ENCODE measurements around the gene VMAC.
A peak's percentile ranks its signal among the peaks of the same experiment; 100 is the strongest.
"Not testable (repeated sequence)": the region's sequence is repeated elsewhere in the genome, so short reads cannot be mapped to it uniquely, and the experiment has no call there.

The VMAC gene

DNA sequence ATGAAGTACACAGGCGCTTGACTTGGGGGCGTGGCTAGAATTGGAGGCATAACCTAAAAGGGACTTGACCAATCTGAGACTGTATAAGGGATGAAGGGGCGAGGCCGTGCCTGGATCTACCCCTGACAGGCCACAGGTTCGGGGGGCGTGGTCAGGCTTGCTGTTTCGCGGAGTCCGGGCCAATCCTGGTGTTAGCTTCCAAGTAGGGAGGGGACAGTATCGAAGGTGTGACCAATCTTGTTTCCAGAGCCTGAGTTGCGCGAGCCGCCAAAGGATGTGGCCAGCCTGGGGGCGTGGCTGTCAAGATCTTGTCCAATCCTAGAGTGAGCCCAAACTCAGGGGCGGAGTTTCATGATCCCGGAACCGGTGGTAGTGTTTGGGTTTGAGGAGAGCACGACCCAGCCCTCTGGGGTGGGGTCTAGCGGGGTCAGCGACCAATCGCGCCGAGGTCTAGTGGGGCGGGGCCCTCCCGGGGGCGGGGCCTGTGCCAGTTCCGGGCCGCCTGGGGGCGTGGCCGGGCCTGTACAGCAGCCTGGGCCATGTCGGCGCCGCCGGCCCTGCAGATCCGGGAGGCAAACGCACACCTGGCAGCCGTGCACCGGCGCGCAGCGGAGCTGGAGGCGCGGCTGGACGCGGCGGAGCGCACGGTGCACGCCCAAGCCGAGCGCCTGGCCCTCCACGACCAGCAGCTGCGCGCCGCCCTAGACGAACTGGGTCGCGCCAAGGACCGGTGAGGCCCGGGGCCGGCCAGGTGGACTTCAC, at the start of gene VMAC:
Gene VMAC (plus strand): TSS at position 521 of the 762 bp plus-strand sequence. CDS start 19 bp downstream, at position 540.
- FAIRE-seq, result peak; percentile 98

GRCh38 chr19:5855151-5855550, 49.5 kb upstream of the VMAC start:
- not testable (repeated sequence) for FAIRE-seq

GRCh38 chr19:5857203-5858081, 47.2 kb upstream of the VMAC start:
- FAIRE-seq, result no peak

DNA sequence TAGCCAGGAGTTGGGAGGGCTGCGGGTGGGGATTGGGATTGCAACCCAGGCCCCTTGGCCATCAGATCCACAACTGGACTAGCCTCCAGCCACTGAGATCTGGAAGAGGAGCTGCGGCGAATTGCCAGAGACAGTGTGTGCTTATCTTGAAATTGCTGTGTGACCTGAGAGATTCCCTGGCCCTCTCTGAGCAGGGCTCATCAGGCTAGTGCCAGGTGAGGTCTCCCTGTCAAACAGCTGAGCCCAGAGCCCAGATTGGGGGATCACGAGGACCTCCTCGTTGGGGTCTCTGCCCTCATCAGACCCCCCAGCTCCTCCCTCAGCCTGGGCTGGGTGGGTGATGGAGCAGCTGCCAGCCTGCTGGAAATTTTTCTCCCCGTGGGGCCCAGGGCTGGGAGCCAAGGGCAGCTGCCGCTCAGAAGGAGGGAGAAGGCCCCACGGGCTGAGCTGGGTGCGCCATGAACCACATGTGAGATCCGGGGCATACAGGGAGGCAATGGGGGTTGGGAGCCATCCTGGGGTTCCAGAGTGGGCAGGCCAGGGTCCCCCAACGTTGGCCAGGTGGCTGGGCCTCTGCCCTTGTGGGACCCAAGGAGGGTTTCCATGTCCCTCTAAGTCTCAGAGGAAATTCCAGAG, 41.5 kb upstream of the VMAC start:
- no peak for FAIRE-seq

DNA sequence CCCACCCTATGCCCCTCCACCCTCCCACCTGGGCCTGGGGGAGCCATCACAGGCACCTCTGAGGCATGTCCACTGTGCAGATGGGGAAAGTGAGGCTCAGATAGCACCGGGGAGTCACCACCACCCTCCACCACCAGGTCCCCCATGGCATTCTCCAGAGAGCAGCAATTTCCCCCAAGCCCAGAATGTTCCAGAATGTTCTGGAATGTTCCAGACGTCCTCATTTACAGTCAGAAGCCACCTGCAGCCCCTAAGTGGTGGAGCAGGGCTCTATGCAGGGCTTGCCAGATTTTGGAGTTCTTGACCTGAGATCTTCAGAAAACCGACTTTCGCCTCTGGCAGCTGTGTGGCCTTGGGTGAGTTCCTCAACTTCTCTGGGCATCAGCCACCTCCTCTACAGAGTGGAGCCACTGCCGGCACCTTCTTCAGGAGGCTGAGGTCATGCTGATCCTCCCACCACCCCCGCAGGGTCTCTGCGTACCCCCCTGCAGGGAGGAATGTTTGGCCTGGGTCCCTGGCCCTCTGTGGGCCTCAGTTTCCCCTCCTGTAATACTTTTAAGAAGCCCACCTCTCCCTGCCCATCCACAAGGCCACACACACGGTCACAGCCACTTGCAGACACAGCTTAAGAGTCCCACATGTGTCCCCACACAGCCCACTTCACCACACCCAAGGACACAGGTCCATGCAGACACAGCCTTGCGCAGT, 40.5 kb upstream of the VMAC start:
- FAIRE-seq, result no peak

GRCh38 chr19:5864725-5865486, 39.8 kb upstream of the VMAC start:
- no peak for FAIRE-seq

- FAIRE-seq, result no peak
These were observed 38.9 kb upstream of the VMAC start for GRCh38 chr19:5865772-5866171.

DNA sequence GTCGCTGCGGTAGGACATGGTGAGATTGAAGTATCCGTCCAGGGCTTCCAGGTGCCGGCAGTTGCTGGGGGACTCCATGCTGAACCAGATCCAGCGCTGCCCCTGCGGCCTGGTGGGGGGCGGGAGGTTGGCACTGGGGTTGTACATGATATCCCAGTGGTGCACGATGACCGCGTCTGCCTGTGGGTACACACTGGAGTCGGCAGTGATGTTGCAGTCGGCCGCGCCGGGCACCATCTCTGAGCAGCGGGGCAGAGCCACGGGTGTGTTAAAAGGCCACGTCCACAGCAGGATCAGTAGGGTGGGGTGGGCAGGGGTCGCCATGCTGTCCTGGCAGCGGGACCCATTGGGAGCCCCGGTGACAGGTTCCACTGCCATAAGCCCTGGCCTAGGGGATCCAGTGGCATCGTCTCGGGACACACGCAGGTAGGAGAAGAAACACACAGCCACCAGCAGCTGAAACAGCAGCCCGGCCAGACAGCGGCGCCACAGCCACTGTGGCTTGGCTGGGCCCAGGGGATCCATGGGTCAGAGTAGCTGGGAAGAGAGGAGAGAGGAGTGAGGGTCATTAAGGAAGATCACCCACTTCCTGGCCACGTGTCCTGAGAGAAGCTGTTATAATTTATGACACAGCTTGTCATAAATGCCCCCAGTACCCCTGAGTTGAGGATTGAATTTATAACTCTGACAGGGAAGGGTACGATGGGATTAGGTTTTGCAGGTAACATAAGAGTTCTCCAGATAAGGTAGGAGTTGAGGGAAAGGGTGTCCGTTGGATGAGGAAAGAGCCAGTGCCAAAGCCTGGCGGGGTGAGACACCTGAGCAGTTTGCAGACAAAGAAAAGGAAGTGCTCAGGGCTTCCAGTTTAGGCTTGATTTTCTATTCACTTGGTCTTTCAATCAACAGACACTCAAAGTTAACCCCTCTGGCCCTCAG, 37.2 kb upstream of the VMAC start:
- no peak for FAIRE-seq

GRCh38 chr19:5870986-5871394, 33.7 kb upstream of the VMAC start:
- FAIRE-seq, result no peak

DNA sequence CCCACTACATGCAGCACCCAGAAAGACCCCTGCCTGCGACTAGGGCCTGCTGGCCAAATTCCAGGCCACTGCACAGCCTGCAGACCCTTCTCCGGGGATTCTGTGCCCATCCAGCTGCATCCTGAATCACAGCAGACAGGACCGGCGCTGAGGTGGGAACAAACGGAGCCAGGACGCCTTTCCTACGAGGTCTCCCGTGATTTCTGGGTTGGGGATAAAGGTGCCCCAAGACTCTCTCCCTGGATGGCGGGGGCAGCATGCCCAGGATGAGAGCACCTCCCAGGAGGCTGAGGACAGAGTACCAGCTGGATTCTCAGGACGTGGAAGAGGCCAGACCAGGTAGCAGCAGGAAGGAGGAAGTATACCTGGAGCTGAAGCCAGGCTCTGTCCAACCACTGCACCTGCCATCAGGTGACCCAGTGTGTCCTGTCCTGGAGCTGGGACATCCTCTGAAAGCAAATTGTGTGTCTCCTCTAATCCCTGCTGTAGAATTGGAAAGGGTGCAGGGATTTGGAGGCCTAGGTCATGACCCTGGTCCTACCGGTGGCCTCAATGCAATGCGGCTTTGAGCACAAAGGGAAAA, 31.0 kb upstream of the VMAC start:
- no peak for FAIRE-seq

DNA sequence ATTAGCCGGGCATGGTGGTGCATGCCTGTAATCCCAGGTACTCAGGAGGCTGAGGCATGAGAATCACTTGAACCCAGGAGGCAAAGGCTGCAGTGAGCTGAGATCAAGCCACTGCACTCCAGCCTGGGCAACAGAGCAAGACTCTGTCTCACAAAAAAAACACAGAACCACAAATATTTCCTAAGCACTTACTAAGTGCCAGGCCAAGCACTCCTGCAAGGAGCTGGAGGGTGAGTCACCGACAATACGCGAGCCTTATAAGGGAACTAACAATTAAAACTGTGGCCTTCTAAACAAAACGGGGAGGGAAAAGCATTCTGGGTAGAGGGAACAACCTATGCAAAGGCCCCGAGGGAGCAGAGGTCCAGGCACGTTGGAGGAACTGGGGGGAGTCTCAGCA, 30.2 kb upstream of the VMAC start:
- FAIRE-seq, result not testable (repeated sequence)

GRCh38 chr19:5877427-5877826, 27.2 kb upstream of the VMAC start:
- no peak for FAIRE-seq

- no peak for FAIRE-seq
These were observed 26.8 kb upstream of the VMAC start for GRCh38 chr19:5877882-5878281.

- no peak for FAIRE-seq
These were observed 24.5 kb upstream of the VMAC start for GRCh38 chr19:5880196-5880595.

- no peak for FAIRE-seq
These were observed 24.0 kb upstream of the VMAC start for GRCh38 chr19:5880604-5881078.

GRCh38 chr19:5881543-5882299, 23.0 kb upstream of the VMAC start:
- no peak for FAIRE-seq

DNA sequence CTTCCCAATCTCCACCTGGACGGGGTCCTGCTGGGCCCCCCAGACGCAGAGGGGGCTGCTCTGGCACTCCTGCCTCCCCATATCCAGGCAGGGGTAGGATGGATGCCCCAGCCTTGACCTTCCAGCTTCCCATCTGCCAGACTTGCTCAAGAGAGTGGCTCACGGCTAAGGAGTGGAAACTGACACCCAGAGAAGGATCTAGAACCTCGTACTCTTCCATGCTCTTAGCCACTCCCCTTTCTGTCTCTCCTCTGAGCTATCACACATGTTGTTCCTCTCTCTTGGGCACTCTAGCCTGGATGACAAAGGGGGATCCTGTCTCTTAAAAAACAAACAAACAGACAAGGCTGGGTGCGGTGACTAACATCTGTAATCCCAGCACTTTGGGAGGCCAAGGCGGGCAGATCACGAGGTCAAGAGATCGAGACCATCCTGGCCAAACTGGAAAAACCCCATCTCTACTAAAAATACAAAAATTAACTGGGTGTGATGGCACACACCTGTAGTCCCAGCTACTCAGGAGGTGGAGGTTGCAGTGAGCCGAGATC, 22.2 kb upstream of the VMAC start:
- FAIRE-seq, result no peak

GRCh38 chr19:5883157-5883873, 21.4 kb upstream of the VMAC start:
- not testable (repeated sequence) for FAIRE-seq

Data from colon (tissue), 2 donors.